ENCODE results near the gene TDRD9.
A peak's percentile ranks its signal among the peaks of the same experiment; 100 is the strongest.
"Not testable (repeated sequence)": the region's sequence is repeated elsewhere in the genome, so short reads cannot be mapped to it uniquely, and the experiment has no call there.

TDRD9 gene

GRCh38 chr14:103891667-103892215 lies 36.5 kb upstream of the TDRD9 start:
- DNase-seq: no peak

GRCh38 chr14:103892247-103892646 lies 36.0 kb upstream of the TDRD9 start:
- no peak for DNase-seq

DNA sequence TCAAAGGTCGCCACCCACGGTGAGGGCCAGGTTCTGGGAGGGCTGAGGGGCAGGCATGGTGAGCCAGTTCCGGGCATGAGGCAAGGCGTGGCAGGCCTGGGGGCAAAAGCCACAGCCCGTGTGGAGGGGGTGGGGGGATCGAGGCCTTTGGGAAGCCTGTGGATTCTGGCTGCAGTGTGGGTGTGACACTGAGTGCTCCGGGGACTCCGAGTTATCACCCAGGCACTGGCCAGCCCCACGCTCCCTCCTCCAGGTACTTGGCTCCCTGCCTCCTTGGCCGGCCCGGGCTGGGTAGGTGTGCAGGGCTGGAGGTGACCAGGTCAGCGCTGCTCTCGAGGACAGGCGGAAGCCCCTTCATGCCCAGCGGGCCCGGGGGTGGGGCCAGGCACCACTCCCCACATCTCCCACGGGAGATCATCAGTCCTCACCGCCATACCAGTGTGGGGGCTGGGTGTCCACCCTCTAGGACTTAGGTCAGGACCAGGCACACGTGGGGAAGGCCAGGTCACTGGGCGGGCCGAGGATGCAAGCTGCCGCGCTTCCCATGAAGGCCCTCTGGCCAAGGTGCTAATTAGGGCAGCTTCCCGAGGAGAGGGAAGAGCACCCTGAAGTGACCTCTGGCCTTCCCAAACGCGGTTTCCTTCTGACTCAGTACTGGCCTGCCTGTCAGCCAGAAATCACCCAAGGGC lies 34.1 kb upstream of the TDRD9 start:
- DNase-seq: no peak

DNA sequence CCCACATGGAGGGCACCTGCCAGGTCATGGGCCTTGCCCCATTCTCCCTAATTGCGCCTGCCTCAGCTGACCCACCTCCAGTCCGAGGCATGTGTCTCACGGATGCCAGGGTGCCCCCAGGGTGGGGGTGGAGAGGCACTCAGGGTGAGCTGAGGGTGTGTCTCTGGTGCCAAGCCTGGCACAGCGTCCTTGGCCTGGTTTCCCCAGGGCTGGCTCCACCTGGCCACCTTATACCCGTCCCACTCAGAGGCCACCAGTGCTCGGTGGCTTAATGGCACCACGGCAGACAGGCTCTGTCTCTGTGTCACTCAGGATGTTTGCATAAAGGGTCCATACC lies 33.6 kb upstream of the TDRD9 start:
- DNase-seq: no peak

- DNase-seq: no peak
Measured at GRCh38 chr14:103896578-103896977, 31.7 kb upstream of the TDRD9 start.

- DNase-seq: no peak
Measured at GRCh38 chr14:103897075-103897947, 30.9 kb upstream of the TDRD9 start.

- no peak for DNase-seq
Measured at GRCh38 chr14:103898204-103898603, 30.1 kb upstream of the TDRD9 start.

DNA sequence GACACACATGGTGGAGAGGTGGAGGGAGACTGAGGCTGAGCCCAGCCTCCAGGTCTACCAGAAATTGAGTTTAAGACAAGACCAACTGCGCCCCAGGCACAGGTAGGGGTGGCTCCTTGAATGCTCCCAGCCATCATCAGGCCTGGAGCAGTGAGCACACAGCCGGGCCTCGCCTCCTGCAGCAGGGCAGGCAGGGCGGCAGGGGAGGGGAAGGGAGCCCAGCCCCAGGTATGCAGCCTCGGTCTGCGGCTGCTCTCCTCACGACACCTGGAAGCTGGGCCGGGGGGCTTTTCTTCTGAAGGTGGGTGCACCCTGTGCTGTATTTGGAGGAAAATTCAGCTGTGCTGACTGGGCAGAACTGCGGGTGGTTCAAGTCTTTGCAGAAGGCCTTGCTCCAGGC lies 29.5 kb upstream of the TDRD9 start:
- no peak for DNase-seq

GRCh38 chr14:103899316-103899715 lies 28.9 kb upstream of the TDRD9 start:
- DNase-seq: no peak

DNA sequence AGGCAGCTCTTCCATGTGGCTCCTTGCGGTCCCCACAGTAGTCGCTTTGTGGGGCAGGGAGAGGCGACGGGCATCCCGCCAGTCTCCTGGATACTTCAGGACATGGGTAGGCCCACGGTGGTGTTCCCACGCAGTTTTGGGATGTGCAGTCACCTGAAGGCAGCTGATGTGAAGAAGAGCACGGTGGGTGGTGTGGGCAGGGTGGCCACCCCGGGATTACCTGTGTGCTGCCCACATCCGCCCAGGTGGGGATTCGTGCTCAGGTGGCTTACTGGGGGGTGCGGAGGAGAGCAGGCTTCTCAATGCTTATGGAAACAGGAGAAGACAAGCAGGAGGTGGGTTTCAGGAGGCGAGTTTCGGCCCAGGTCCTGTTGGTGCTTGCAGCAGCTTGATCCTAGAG lies 28.4 kb upstream of the TDRD9 start:
- DNase-seq: no peak

DNA sequence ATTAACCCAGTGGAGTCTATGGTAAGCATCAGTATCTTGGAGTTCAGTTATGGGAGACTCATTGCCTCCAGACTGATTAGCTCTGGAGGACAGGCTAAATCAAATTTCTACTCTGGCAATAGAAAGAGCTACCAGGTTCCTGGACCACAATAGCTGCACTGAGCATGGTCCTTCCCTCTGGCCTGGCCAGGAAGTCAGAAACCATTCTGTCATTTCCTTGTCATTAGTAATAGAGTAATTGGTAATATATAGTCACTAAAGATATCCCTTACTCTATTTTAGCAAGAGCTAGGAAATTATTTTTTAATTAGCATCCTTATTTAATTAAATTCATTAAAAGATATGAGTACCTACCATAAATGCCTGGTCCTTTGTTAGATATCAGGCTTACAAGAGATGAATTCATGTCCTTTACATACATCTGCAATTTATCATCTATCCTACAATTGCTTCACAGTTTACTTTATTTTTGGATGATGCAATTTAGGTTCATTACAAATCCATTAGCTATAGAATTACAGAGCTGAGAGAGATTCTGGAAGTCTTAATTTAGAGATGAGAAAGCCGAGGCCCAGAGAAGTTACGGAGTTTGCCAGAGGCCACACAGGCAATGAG lies 23.7 kb upstream of the TDRD9 start:
- DNase-seq: no peak

- DNase-seq: no peak
Measured at GRCh38 chr14:103905842-103906456, 22.3 kb upstream of the TDRD9 start.

DNA sequence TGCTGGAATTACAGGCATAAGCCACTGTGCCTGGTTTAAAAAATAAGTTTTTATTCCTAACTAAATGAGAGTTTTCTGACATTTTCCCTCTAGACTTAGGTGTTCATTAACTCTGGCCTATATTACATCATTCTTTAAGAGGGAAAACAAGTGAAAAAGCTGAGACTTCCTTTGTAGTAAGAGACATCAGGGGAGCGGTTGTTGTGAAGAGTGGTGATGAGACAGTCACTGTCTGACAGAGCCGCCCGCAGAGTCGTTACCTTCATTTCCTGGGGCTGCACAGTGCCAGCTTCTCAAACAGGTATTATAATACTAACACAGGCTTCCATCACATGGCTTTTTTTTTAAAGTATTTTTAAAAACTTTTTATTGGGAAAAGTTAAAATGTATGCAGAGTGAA lies 19.7 kb upstream of the TDRD9 start:
- DNase-seq: no peak

GRCh38 chr14:103909531-103910261 lies 18.6 kb upstream of the TDRD9 start:
- DNase-seq: no peak

DNA sequence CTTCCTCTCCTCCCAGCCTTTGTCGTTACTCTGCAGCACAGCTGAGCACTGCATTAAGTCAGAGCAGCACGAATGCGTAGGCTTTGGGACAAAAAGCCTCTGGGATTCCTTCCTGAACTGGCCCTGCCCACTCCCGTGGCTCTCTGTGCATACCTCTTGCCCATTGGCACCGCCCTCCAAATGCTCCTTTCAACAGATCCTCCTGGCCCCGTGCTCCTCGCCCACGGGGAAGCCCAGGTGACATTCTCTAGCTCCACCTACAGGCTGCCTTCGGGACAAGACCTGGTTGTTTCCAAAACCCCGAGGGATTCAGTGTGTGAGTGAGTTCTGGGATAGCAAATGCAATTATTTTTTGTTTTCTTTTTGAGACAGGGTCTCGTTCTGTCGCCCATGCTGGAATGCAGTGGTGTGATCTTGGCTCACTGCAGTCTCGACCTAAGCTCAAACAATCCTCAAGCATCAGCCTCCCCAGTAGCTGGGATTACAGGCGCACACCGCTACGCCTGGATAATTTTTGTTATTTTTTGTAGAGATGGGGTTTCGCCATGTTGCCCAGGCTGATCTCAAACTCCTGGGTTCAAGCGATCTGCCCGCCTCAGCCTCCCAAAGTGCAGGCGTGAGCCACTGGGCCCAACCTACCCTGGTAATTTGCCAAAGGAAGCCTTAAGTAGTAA lies 17.9 kb upstream of the TDRD9 start:
- DNase-seq: peak; percentile 98

DNA sequence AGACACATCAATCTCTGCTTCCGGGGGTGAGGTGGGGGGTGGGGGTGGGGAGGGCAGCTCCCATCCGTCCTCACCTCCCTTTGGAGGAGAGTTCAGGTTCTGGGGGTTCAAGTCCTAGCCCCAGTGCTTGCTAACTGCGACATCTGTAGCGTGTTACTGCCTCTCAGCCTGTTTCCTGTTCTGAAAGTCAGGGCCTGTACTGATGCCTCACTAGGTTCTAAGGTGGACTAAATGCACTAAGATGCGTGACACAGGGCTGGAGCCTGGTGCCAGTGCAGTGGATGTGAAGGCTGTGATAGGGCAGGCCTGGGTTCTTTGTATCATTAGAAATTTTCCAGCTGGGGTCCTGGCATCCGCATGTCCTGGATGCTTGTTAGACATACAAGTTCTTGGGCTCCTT lies 17.3 kb upstream of the TDRD9 start:
- no peak for DNase-seq

- DNase-seq: no peak
Measured at GRCh38 chr14:103915616-103916015, 12.6 kb upstream of the TDRD9 start.

- DNase-seq: no peak
Measured at GRCh38 chr14:103916636-103917262, 11.5 kb upstream of the TDRD9 start.

DNA sequence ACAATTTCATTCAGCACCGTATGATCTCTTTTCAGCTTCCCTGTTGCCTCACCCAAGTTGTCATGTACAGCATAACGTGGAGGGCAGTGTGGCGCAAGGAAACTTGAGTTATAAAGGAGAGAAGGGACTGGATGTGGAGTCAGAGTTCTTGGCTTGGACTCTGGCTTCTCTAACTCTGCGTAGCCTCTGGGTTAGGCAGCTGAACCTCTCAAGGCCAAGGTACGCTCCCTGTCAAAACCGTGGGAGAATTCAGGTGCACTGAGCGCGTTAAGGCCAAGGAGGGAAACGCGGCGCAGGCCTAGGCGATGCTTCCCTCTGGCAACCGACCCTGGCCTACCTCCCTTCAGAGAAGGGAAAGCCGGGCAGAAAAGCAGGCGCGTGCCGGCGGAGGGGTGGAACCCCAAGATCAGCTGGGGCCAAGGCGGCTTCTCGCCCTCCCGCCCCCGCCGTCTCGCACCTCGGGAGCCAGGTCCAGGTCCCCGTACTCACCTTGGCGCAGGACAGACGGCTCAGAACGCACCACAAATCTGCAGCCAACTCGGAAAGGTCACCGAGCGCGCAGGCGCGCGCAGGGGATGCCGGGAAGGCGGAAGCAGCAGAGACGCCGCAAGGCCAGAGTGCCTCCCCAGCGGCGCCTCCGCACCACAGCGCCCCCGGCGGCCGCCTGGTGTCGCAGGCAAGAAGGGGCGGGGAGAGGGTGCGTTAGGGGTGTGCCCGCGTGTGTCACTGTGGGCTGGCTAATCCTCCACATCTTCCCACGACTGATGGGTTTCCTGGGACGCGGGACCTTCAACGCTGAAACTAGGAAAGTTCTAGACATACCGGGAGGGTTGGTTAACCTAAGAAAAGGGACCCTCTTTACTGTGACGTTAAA lies 7.0 kb upstream of the TDRD9 start:
- peak; percentile 84 for DNase-seq

DNA sequence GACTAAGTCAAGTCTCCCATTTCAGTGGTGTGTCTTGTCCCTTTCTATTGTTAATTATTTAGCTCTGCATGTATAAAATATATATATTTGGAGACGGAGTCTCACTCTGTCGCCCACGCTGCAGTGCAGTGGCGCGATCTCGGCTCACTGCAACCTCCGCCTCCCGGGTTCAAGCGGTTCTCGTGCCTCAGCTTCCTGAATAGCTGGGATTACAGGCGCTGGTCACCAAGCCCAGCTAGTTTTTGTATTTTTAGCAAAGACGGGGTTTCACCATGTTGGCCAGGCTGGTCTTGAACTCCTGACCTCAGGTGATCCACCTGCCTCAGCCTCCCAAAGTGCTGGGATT lies 6.4 kb upstream of the TDRD9 start:
- DNase-seq: not testable (repeated sequence)

DNA sequence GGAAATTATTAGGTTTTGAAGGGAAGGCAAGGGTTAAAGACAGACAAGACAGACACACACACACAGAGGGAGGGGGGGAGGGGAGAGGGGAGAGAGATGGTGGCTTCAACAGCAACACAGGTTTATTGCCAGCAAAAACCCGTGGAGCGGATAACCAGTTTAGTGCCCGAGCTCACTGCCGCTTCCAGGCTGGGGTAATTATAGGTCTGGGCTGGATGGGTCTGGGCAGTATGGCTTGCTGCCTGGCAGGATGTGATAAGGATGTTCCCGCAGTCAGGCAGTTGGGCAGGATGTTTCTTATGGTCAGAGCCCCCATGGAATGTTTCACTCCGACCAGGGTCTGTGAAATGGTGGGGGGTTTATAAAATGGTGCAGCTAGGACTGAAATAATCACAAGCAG lies 4.4 kb upstream of the TDRD9 start:
- DNase-seq: no peak
